Adrenal gland (tissue), 5 donors: ENCODE data around the gene ATP1B1.

Experiments used
- CTCF ChIP-seq, 6 experiments: fragments of 450-650 bp in 4 of 6; fragments of 200-600 bp in 2 of 6; sonication (generic) in 1 of 6; IDR thresholded peaks; 1 replicate in 5 of 6; 2 replicates in 1 of 6; pipeline versions ENCODE4 v1.5.1 to v1.8.0; 2016 to 2021; ENCODE audit warnings: antibody characterized with exemption in 6 of 6, mild to moderate bottlenecking in 2 of 6, moderate library complexity in 1 of 6
- POLR2A ChIP-seq, 2 donors: fragments of 450-650 bp; IDR thresholded peaks; one replicate each; pipeline ENCODE4 v1.6.1; 2017; ENCODE audit warnings: antibody characterized with exemption in 2 of 2, mild to moderate bottlenecking in 2 of 2, moderate library complexity in 1 of 2
- donor health status: DM: no; HTN: no; CAD: no.

GRCh38 chr1:169115891-169116585 lies 9.5 kb downstream of the ATP1B1 start:
- TF ChIP-seq POLR2A (IDR thresholded peaks at IDR 0.05): peak in 1 of 2 donors; percentile 20
- no peak for TF ChIP-seq CTCF (IDR thresholded peaks at IDR 0.05)
